DOHH2 (cell line): Measurements from ENCODE around the gene WAS.
A peak's percentile ranks its signal among the peaks of the same experiment; 100 is the strongest.

Experiments used
- H3F3A ChIP-seq: fragments of 200-600 bp; sonication (generic), shearing (Covaris generic); 2 replicates; pipeline ENCODE4 v1.6.0; 2016; ENCODE audit warnings: antibody characterized with exemption, mild to moderate bottlenecking; ENCODE audit not compliant: control insufficient read depth, insufficient read depth
- H3K27ac ChIP-seq: fragments of 200-600 bp; sonication (generic); 2 replicates; pipeline ENCODE4 v1.5.1; 2014; ENCODE audit warnings: low read depth, mild to moderate bottlenecking, low read length, moderate library complexity
- H3K27me3 ChIP-seq: fragments of 200-600 bp; sonication (generic); 2 replicates; pipeline ENCODE4 v1.6.1; 2014; ENCODE audit warnings: mild to moderate bottlenecking, low read length, mixed read lengths; ENCODE audit not compliant: control insufficient read depth
- H3K36me3 ChIP-seq: fragments of 200-600 bp; sonication (generic); 2 replicates; pipeline ENCODE4 v1.6.1; 2014; ENCODE audit warnings: mild to moderate bottlenecking, low read length, moderate library complexity, mixed read lengths; ENCODE audit not compliant: control insufficient read depth
- H3K4me1 ChIP-seq: fragments of 200-600 bp; sonication (generic); 2 replicates; pipeline ENCODE4 v1.6.1; 2014; ENCODE audit warnings: mild to moderate bottlenecking, low read length, mixed read lengths; ENCODE audit not compliant: control insufficient read depth
- H3K4me2 ChIP-seq: fragments of 200-600 bp; sonication (generic); 2 replicates; pipeline ENCODE4 v1.6.0; 2014; ENCODE audit warnings: mild to moderate bottlenecking, low read length, moderate library complexity
- H3K4me3 ChIP-seq: fragments of 200-600 bp; sonication (generic); 2 replicates; pipeline ENCODE4 v1.5.1; 2014; ENCODE audit warnings: mild to moderate bottlenecking, low read length, mixed read lengths
- H3K79me2 ChIP-seq: fragments of 200-600 bp; sonication (generic); 2 replicates; pipeline ENCODE4 v1.6.1; 2014; ENCODE audit warnings: mild to moderate bottlenecking, low read length, mixed read lengths; ENCODE audit not compliant: control insufficient read depth
- H3K9me2 ChIP-seq: fragments of 200-600 bp; sonication (generic); replicated peaks from 2 replicates; pipeline ENCODE4 v1.6.1; 2014; ENCODE audit warnings: mild to moderate bottlenecking, low read length, mixed read lengths; ENCODE audit not compliant: control insufficient read depth
- H3K9me3 ChIP-seq: fragments of 200-600 bp; sonication (generic); 2 replicates; pipeline ENCODE4 v1.6.1; 2014; ENCODE audit warnings: antibody characterized with exemption, low read length, mixed read lengths; ENCODE audit not compliant: control insufficient read depth, insufficient read depth
- H4K20me1 ChIP-seq: fragments of 200-600 bp; sonication (generic); 2 replicates; pipeline ENCODE4 v1.6.0; 2014; ENCODE audit warnings: low read depth, mild to moderate bottlenecking, antibody characterized with exemption, low read length, moderate library complexity; ENCODE audit not compliant: control insufficient read depth, insufficient read depth
- CTCF ChIP-seq: fragments of 200-600 bp; sonication (generic); IDR thresholded peaks from one replicate; pipeline ENCODE4 v1.5.1; 2014; ENCODE audit warnings: antibody characterized with exemption, mild to moderate bottlenecking, low read depth, low read length; ENCODE audit not compliant: poor library complexity, severe bottlenecking
- EZH2phosphoT487 ChIP-seq: fragments of 200-600 bp; sonication (generic); IDR thresholded peaks from 2 replicates; pipeline ENCODE4 v1.6.1; 2017; ENCODE audit warnings: borderline replicate concordance, mild to moderate bottlenecking, antibody characterized with exemption, low read length, moderate library complexity, mixed read lengths

The WAS gene

GRCh38 chrX:48728653-48729052 lies 45.1 kb downstream of the WAS start:
- Histone ChIP-seq H3K27me3 (no peaks in the 10 kb centered on the region), H3K9me2 (no peaks in the 10 kb centered on the region), H3K4me1 (no peaks in the 10 kb centered on the region), H3K9me3 (no peaks in the 10 kb centered on the region), H3K4me2 (no peak overlapping the region), H3K79me2 (no peaks in the 10 kb centered on the region), H3F3A (no peaks in the 10 kb centered on the region), H3K36me3 (no peaks in the 10 kb centered on the region), H4K20me1 (no peaks in the 10 kb centered on the region), H3K4me3 (no peak overlapping the region), H3K27ac (no peak overlapping the region)
- no peak for TF ChIP-seq EZH2phosphoT487
- no peak for TF ChIP-seq CTCF

GRCh38 chrX:48736303-48736702 lies 52.7 kb downstream of the WAS start:
- H3F3A ChIP-seq = no peaks in the 10 kb centered on the region
- no peak for TF ChIP-seq CTCF
- TF ChIP-seq EZH2phosphoT487 = no peak

GRCh38 chrX:48736878-48737212 lies 53.2 kb downstream of the WAS start:
- Histone ChIP-seq H3K9me2 (no peaks in the 10 kb centered on the region), H3K4me2 (peak overlapping the region; percentile 80), H4K20me1 (no peaks in the 10 kb centered on the region), H3K4me3 (peak overlapping the region; percentile 88), H3K9me3 (no peaks in the 10 kb centered on the region), H3K36me3 (no peaks in the 10 kb centered on the region), H3K27ac (no peak overlapping the region), H3K79me2 (peaks cover 5% of the 10 kb centered on the region), H3F3A (no peaks in the 10 kb centered on the region), H3K4me1 (peaks cover 18% of the 10 kb centered on the region), H3K27me3 (no peaks in the 10 kb centered on the region)
- TF ChIP-seq CTCF (no peak), EZH2phosphoT487 (no peak)

More at GRCh38 chrX:48736303-48736702, 52.7 kb downstream of the WAS start:
- peak overlapping the region; percentile 80 for H3K4me2 ChIP-seq
- H3K4me3 ChIP-seq = peak overlapping the region; percentile 88
- H3K4me1 ChIP-seq = peaks cover 18% of the 10 kb centered on the region
- no peak overlapping the region for H3K27ac ChIP-seq
- peaks cover 5% of the 10 kb centered on the region for H3K79me2 ChIP-seq
- H3K9me2 ChIP-seq = no peaks in the 10 kb centered on the region
- H3K27me3 ChIP-seq = no peaks in the 10 kb centered on the region
- H3K36me3 ChIP-seq = no peaks in the 10 kb centered on the region
- H4K20me1 ChIP-seq = no peaks in the 10 kb centered on the region
- H3K9me3 ChIP-seq = no peaks in the 10 kb centered on the region
